Thyroid gland (tissue), 4 donors: ENCODE data around the gene SDC3.

Source experiments
- CTCF ChIP-seq, 6 experiments: fragments of 200-600 bp in 3 of 6; fragments of 450-650 bp in 3 of 6; sonication (generic) in 3 of 6; IDR thresholded peaks; one replicate each; pipeline ENCODE4 v1.5.1; 2016 to 2019; ENCODE audit warnings: antibody characterized with exemption in 6 of 6, mild to moderate bottlenecking in 2 of 6, inconsistent platforms in 1 of 6, moderate library complexity in 1 of 6
- POLR2A ChIP-seq, 2 donors: fragments of 450-650 bp; IDR thresholded peaks; one replicate each; pipeline ENCODE4 v1.6.1; 2017; ENCODE audit warnings: antibody characterized with exemption in 2 of 2, mild to moderate bottlenecking in 2 of 2, moderate library complexity in 1 of 2

- no peak for TF ChIP-seq POLR2A (IDR thresholded peaks at IDR 0.05)
- TF ChIP-seq CTCF (IDR thresholded peaks at IDR 0.05) = no peak
These were observed 11.7 kb downstream of the SDC3 start for GRCh38 chr1:30896905-30897304.
